ENCODE measurements around the gene ZBBX. TPM values are rescaled to one million over a fixed set of nuclear protein-coding genes. Genes with fewer than 3 reads are reported as not detected.

ZBBX gene
- total and polyA plus RNA-seq, 2 of the 8 experiments (the other 6 are each of a cell fraction or from before 2014, with no cell fraction given), result 0.17 to 0.84 TPM

DNA sequence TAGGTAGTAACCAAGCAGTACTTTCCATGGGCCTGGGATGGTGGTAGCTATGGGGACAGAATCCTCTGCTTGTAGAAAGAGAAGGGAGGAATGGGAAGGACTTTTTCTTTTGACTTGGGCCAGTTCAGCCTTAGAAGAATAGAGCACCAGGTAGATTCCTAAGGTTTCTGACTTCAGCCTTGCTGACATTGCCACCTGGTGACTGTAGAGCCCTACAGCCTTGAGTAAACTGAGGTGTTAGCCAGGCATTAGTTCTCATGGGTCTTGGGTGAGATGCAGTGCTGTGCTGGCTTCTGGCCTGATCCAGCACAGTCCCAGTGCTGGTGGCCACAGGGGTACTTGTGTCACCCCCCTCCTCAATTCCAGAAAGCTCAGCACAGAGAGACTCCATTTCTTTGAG is 171.1 kb downstream of the ZBBX start:
- Histone ChIP-seq H2AFZ (ENCODE audit: low read length) (no peak overlapping the region), H2BK120ac (replicated peaks; ENCODE audit: low read depth, low read length) (no peak overlapping the region), H4K20me1 (replicated peaks in 1 of 2; ENCODE audit: control insufficient read depth in 1 of 2, insufficient read depth in 2 of 2, low read length in 2 of 2) (no peaks in the 10 kb centered on the region), H3K14ac (ENCODE audit: insufficient read length) (no peak overlapping the region), H3K4me1 (replicated peaks in 1 of 4; ENCODE audit: control insufficient read depth in 3 of 4, insufficient read depth in 4 of 4, low read length in 3 of 4) (no peaks in the 10 kb centered on the region), H4K8ac (ENCODE audit: extremely low read depth, insufficient read depth, low read length) (no peak overlapping the region), H3K4ac (replicated peaks; ENCODE audit: insufficient read length, low read depth, low read length) (no peak overlapping the region), H3K4me3 (ENCODE audit: extremely low read depth in 1 of 4, insufficient read depth in 2 of 4, low read depth in 3 of 4, low read length in 4 of 4) (no peak overlapping the region), H2BK12ac (ENCODE audit: low read depth, low read length) (no peak overlapping the region), H3K36me3 (ENCODE audit: control insufficient read depth in 2 of 4, insufficient read depth in 4 of 4, low read length in 3 of 4) (no peaks in the 10 kb centered on the region), H4K5ac (ENCODE audit: insufficient read length, low read depth, low read length) (no peak overlapping the region), H2BK5ac (ENCODE audit: low read depth, low read length) (no peak overlapping the region), H2BK15ac (ENCODE audit: low read length) (no peak overlapping the region), H3K23ac (ENCODE audit: insufficient read length) (no peak overlapping the region), H3K18ac (ENCODE audit: extremely low read depth, low read length) (no peak overlapping the region), H3K79me1 (ENCODE audit: low read depth, low read length) (no peaks in the 10 kb centered on the region), H3K27me3 (replicated peaks in 1 of 4; ENCODE audit: control insufficient read depth in 3 of 4, extremely low read depth in 1 of 4, insufficient read depth in 3 of 4, low read length in 3 of 4) (no peaks in the 10 kb centered on the region), H3K9ac (replicated peaks in 1 of 4; ENCODE audit: extremely low read depth in 1 of 4, low read depth in 3 of 4, low read length in 3 of 4) (no peak overlapping the region), H3K27ac (ENCODE audit: low read depth, low read length) (no peak overlapping the region), H4K91ac (replicated peaks; ENCODE audit: insufficient read length, low read length) (no peak overlapping the region), H3K23me2 (ENCODE audit: low read depth, low read length) (no peaks in the 10 kb centered on the region), H2AK5ac (ENCODE audit: low read depth, low read length) (no peak overlapping the region), H3K4me2 (ENCODE audit: insufficient read depth in 1 of 2, low read depth in 2 of 2, low read length in 2 of 2) (no peak overlapping the region), H3K79me2 (ENCODE audit: control insufficient read depth in 1 of 2, insufficient read depth in 2 of 2, low read length in 2 of 2) (no peaks in the 10 kb centered on the region), H3K56ac (replicated peaks; ENCODE audit: insufficient read length, low read depth, low read length) (no peak overlapping the region), H2BK20ac (ENCODE audit: low read length) (no peak overlapping the region), H3K9me3 (ENCODE audit: insufficient read depth in 2 of 2, low read depth in 1 of 2, low read length in 1 of 2) (no peaks in the 10 kb centered on the region)
- no peak for FAIRE-seq
- TF ChIP-seq EZH2 (IDR thresholded peaks at IDR 0.05; ENCODE audit: low read depth, low read length, severe bottlenecking) (no peak), RAD21 (IDR thresholded peaks at IDR 0.05 in 1 of 2, conservative IDR thresholded peaks at IDR 0.05 in 1 of 2; ENCODE audit: low read depth in 2 of 2, low read length in 2 of 2) (peak; percentile 37 to 55), NANOG (IDR thresholded peaks at IDR 0.05; ENCODE audit: insufficient read depth, low read depth, low read length, poor library complexity, severe bottlenecking) (no peak), TAF7 (optimal IDR thresholded peaks at IDR 0.05; ENCODE audit: borderline replicate concordance, low read depth, low read length) (no peak), BRCA1 (IDR thresholded peaks at IDR 0.05; ENCODE audit: low read depth, low read length) (no peak), CTCF (IDR thresholded peaks at IDR 0.05; ENCODE audit: control extremely low read depth in 1 of 3, insufficient read depth in 1 of 3, low read depth in 1 of 3, low read length in 3 of 3) (peak in 1 of 3 experiments; percentile 25; a peak in 1 of 4 replicates), JUN (IDR thresholded peaks at IDR 0.05; ENCODE audit: low read depth, low read length) (no peak)
- no peak for DNase-seq (ENCODE audit: low read depth in 1 of 2, low spot score in 2 of 2)
- ChIA-PET POLR2A (ENCODE audit: partially characterized antibody) (no interaction called here), CTCF (ENCODE audit: partially characterized antibody) (interaction anchor here (0.6 to 1.6 kb wide), 3 partner anchors 10 to 1559 kb away, joined by 3 read pairs; no protein-coding TSS in a partner anchor)
